GM10248 (cell line): Measurements from ENCODE around the gene TRDN.

Experiments
- CTCF ChIA-PET: fragments of 300-600 bp; sonication (Branson Sonifier 250); formaldehyde crosslinking; extraction: SDS; loops from one replicate; lab custom pipeline; 2021; ENCODE audit warnings: antibody characterized with exemption; lab: Yijun Ruan, JAX
- POLR2A ChIA-PET: fragments of 350-650 bp; sonication (Branson Sonifier 250); formaldehyde crosslinking; extraction: SDS; loops from one replicate; lab custom pipeline; 2020; ENCODE audit warnings: antibody characterized with exemption; lab: Yijun Ruan, JAX
- DNase-seq: peaks from one replicate; pipeline ENCODE4 v3.0.0; 2012; ENCODE audit errors: extremely low spot score
- CTCF ChIP-seq: IDR thresholded peaks from 2 replicates; pipeline ENCODE4 v1.5.1; 2012; ENCODE audit warnings: mild to moderate bottlenecking, low read depth; ENCODE audit errors: extremely low read depth, missing control alignments, control extremely low read depth

Gene TRDN

DNA sequence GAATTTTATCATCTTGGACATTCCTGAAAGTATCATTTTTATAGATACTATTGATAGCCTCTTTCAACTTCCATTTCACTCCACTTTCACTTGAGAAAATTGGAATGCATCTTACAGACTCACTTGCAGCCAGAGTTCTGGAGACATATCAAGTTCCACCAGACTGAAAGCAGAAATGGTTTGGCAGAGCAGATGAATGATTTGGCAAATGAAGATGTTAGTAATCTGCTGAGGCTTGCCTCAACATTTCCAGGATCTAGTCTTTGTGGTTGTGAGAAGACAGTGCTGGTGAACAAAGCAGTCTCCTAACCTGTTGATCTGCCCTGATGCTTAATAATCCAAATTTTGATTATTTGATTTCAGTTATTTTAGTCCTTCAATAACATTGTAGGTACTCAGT is 202.6 kb downstream of the TRDN start:
- ChIA-PET POLR2A (no interaction called here), CTCF (no interaction called here)
- no peak for TF ChIP-seq CTCF
- no peak for DNase-seq

GRCh38 chr6:123430970-123431369 is 205.8 kb downstream of the TRDN start:
- POLR2A ChIA-PET = no interaction called here

GRCh38 chr6:123427008-123427407 is 209.7 kb downstream of the TRDN start:
- DNase-seq = no peak
- no peak for TF ChIP-seq CTCF
- ChIA-PET CTCF (interaction anchor here (1.1 to 1.7 kb wide), 2 partner anchors 35 to 288 kb away, joined by 3 to 7 read pairs; no protein-coding TSS in a partner anchor), POLR2A (no interaction called here)

More at GRCh38 chr6:123430970-123431369, 205.8 kb downstream of the TRDN start:
- DNase-seq = no peak
- TF ChIP-seq CTCF = no peak
- CTCF ChIA-PET = no interaction called here

DNA sequence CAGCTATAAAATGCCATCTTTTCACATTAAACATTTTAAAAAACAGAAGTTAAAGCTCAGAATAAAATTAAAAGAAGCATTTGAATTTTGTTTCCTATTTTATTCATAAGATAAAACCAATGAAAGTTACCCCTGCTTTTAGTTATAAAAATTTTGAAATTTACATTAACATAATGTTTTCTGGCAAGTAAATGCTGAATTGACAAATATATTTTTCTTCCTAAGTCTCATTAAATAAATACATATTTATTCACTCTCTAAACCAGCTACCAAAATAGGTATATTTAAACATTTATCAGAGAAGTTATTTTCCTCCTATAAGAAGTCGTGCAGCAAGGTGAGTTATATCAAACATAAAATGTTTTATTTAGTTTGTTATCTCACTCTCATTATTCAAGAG is 213.6 kb downstream of the TRDN start:
- no peak for DNase-seq
- ChIA-PET POLR2A (no interaction called here), CTCF (interaction anchor here (0.8 to 1.5 kb wide), 3 partner anchors 18 to 293 kb away, joined by 3 to 4 read pairs (median 3); no protein-coding TSS in a partner anchor)
- TF ChIP-seq CTCF = no peak

DNA sequence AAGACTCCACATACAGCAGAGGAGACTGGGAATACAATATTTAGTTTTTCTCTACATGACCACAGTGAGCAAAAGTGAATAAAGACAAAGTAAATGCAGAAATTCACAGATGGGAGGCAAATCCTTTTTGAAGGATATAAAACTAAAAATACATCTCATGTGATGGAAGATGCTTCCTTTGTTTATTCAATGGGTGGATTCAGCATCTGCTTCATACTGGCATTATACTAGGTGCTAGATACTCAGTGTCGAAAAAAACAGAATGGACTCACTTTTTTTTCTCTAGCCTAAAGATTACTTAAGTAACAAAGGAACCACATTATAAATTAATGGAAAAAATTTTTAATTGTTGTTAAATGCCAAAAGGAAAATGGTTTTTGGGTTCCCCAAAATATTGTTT is 216.2 kb downstream of the TRDN start:
- ChIA-PET CTCF (interaction anchor here (1.1 to 5.4 kb wide), 2 partner anchors 295 to 1097 kb away, joined by 3 to 95 read pairs; no protein-coding TSS in a partner anchor), POLR2A (no interaction called here)
- TF ChIP-seq CTCF = no peak
- no peak for DNase-seq

GRCh38 chr6:123418071-123418470 is 218.7 kb downstream of the TRDN start:
- TF ChIP-seq CTCF = no peak
- POLR2A ChIA-PET = no interaction called here
- no peak for DNase-seq
- CTCF ChIA-PET = interaction anchor here (0.7 to 5.4 kb wide), 7 partner anchors 9 to 297 kb away, joined by 3 to 95 read pairs (median 3); no protein-coding TSS in a partner anchor
